HG03571 (cell line): ENCODE data around the gene RAD51D.
"Not testable (repeated sequence)": the region's sequence is repeated elsewhere in the genome, so short reads cannot be mapped to it uniquely, and the experiment has no call there.

Experiments
- ATAC-seq: cut with Tn5 transposase; IDR thresholded peaks from one replicate; pipeline ENCODE4 v1.9.1; 2021; ENCODE audit not compliant: unreplicated experiment

Gene RAD51D

GRCh38 chr17:35095741-35096140, 23.9 kb downstream of the RAD51D start:
- no peak for ATAC-seq

DNA sequence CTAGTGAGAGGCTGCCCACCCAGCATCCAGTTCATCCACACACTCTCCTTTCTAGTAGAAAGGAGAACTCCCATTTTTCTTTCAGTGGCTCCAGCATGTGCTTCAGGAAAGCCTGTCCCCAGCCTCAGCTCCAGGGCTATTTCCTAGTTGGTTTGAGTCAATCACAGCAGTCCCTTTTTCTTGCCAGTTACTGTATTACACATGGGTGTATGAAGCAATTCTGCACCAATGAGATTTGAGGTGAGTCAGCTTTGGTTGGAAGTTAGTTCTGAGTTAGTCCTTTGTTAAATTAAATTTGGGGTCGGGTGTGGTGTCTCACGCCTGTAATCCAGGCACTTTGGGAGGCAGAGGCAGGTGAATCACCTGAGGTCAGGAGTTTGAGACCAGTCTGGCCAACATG, 24.8 kb downstream of the RAD51D start:
- no peak for ATAC-seq

DNA sequence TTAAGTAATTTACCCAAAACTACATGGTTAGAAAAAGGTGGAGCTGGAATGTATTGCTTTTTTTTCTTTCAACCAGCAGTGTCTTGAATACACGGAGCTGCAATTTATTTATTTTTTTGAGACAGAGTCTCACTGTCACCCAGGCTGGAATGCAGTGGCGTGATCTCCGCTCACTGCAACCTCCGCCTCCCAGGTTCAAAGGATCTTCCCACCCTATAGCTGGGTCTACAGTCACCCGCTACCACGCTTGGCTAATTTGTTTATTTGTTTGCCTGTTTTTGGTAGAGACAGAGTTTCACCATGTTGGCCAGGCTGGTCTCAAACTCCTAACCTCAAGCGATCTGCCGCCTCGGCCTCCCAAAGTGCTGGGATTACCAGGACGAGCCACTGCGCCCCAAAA, 29.0 kb downstream of the RAD51D start:
- ATAC-seq = not testable (repeated sequence)

DNA sequence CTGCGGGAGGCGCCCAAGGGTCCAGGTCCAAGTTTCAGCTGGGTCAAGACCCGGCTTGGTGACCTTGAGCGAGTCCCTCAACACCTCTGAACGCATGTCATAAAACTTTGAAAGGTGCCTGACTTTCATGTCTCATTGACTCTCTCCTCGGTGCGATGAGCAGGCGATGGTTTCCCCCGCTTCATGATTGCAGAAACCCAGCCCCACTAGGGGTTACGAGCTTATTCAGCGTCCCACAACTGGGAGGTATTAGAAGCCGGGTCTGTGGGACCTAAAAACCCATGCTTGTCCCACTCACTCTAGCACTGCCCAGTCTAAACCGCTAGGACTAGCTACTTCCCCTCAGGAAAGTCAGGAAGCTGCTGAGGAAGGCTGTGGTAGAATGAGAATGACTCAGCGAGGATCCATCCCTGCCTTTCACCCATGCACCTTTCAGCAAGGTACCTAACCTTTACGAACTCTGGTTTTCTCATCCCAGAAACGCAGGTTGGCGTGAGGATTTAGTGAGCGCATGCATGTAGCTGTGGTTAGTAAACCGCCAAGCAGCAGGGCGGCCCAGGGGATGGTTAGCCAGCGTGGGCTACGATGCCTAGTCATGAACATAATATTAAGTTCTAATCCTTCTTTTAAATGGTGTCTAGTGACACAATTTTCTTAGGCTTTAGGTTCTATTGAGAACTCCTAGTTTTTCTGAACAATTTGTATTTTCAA, 29.9 kb downstream of the RAD51D start:
- peak; percentile 20 for ATAC-seq

DNA sequence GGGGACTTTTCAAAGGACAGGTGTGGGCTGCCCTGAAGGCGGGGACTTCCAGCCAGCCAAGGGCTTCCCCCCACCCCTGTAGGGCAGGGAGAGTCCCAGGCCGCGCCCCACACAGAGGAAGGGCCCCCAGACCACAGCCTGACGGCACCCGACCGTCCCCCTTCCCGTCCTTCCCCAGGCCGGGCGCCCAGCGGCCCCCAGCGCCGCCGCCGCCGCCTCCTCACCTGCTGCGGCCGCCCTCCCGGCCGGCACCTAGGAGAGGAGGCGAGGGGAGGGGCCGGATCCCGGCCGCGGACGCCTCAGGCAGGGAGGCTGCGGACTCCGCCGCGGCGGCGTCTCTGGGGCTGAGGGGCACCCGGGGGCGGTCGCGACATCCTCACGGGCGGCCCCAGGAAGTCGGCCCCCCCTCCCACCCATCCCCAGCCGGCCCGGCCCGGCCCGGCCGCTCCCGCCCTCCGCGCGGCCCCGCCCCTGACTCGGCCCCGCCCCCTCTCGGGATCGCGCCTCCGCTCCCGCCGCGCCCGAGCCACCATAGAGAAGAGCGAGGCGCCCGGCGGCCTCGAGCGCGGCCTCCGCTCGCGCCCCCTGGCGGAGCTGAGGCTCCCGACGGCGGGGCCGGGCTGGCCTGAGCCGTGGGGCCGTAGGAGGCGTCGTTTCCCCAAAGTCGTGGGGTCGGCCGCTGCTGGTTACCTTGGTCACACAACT, 30.6 kb downstream of the RAD51D start:
- ATAC-seq = peak; percentile 73

- no peak for ATAC-seq
Measured at GRCh38 chr17:35088356-35088880, 31.2 kb downstream of the RAD51D start.

DNA sequence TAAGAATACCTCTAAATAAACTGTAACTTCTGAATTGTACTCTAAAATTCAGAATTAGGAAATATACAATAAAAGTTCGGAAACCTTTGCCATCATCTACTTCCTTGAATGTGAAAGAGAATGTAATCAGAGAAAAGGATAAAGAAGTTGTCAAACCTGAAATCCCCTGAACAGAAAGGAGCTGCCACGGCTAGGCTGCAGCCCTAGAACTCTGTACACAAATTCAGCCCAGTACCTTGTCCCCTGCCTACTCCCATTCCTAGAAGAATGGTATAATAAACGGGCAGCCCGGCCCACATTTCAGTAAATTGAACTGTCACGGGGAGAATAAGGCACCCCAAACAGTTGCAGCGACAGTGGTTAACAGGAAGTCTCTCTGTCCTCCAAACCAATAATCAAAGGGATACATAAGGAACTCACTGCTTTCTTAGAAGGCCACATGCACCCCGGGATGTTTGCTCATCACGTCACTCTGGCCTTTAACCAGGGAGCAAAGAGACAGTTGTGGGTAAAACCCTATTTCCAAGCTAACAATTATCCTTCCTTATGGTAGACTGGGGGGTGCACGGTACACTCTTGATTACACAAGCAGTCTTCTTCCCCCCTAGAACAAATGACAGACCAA, 31.8 kb downstream of the RAD51D start:
- ATAC-seq = no peak

GRCh38 chr17:35086931-35087573, 32.6 kb downstream of the RAD51D start:
- ATAC-seq = no peak

DNA sequence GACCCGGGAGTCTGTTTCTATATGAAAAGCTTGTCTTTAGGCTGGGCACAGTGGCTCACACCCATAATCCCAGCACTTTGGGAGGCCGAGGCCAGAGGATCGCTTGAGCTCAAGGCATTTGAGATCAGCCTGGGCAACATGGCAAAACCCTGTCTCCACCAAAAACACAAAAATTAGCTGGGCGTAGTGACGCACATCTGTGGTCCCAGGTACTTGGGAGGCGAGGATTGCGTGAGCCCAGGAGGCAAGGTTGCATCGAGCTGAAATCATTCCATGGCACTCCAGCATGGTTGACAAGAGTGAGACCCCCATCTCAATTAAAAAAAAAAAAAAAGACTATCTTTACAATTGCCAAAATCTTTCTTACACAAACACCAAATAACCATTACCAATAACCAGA, 33.5 kb downstream of the RAD51D start:
- ATAC-seq = no peak

- ATAC-seq = no peak
Measured at GRCh38 chr17:35084987-35085386, 34.7 kb downstream of the RAD51D start.

GRCh38 chr17:35083071-35083470, 36.6 kb downstream of the RAD51D start:
- ATAC-seq = no peak

DNA sequence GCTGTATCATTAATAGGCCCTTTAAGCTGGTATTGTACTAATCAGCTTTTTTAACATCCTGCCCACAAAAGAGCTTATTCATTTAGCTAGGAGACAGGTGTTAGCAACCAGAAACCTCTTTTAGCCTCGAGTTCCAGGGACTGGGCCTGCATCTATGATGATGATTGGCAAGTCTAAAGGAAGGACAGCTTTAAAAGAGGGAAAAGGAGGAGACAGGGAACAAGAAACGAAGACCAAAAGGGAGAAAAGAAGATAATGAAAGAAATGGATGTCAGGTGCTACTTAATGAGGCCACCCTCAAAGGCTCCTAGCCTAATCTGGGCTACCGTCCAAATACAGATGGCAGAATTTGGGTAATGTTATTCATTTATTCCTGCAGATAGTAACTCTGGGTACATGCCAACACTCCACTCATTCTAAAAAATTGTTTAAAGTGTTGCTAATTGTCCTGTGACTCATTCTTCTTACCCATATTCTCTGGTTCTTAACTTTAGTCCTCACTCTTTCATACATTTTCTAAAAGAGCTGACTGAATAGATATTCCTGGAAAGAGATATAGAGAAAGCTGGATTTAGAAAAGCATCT, 37.5 kb downstream of the RAD51D start:
- ATAC-seq = no peak

DNA sequence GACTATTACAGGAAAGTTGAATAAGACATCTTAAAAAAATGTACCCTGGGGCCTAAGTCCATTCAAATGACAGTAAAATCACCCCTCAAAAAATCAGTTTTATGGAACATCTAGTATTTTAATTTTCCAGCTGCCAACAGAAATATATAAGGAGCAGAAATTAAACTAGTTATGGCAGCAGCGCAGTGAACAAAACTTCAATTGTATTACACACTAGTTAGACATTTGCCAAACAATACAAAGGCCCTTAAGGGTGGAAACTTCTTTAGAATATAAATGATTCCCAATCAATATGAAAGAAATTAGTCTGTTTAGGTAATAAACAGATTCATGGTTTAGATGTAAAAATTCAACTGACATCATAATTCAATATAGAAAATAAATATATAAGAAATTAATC, 38.0 kb downstream of the RAD51D start:
- no peak for ATAC-seq

DNA sequence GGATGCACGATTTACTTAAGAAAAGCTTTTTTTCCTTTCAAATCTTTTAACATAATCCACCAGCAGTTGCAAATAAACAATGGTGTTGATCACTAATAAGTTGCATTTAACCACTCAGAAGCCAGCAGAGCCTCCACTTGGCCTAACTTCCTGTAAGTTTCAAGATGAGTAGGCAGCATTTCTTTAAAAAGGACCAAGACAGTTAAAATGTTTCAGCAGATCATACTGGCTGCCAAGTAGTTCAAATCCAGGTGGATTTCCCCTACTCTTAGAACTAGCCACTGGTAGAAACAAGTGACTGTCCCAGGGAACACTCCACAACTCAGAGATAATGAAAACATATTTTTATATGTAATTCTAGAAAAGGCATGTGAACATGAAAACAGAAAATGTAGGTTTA, 39.1 kb downstream of the RAD51D start:
- no peak for ATAC-seq

- no peak for ATAC-seq
Measured at GRCh38 chr17:35079547-35080423, 39.9 kb downstream of the RAD51D start.

- no peak for ATAC-seq
Measured at GRCh38 chr17:35076874-35077273, 42.8 kb downstream of the RAD51D start.

DNA sequence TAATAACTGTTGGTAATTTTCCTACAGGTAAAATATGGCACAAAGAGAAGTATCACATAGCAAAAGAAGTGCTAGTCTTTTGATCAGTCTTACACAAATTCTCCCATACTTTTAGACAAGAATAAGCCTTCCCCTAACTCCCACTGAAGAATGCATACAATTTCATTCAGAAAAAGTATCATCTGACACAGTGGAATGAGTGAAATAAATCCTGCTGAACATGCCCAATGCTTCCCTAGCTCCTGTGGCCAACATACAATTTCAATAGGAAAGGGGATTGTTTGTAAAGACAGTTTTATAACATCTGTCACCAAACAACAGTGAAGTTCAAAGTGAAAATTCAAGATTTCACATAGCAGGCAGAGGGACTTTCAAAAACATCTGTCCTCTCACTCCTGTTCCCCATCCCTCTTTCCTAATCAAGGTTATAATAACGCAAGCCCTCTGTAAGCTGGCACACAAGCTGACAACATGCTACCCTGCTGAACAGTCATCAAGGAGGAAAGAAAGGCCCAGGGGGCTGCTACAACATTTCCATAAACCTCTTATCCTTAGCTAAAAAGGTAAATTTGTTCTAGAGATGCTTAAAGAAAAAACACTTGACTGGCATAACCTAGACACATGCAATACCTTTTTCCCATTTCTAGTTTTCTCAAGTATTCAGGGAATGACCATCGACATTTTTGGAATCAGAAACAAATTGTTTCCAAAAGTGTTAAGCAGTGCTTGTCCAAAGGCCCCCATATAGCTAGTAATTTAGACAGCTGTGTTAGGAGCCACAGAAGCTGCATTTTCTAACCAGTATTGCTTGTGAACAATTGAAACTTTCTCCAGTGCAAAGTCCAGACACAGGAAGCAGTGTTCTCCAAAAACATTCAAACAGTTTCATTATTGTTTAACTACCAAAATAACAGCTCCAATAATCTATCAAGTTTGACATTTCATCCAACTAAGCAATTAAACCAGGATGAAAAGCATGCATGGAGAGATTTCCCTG, 44.7 kb downstream of the RAD51D start:
- ATAC-seq = no peak

DNA sequence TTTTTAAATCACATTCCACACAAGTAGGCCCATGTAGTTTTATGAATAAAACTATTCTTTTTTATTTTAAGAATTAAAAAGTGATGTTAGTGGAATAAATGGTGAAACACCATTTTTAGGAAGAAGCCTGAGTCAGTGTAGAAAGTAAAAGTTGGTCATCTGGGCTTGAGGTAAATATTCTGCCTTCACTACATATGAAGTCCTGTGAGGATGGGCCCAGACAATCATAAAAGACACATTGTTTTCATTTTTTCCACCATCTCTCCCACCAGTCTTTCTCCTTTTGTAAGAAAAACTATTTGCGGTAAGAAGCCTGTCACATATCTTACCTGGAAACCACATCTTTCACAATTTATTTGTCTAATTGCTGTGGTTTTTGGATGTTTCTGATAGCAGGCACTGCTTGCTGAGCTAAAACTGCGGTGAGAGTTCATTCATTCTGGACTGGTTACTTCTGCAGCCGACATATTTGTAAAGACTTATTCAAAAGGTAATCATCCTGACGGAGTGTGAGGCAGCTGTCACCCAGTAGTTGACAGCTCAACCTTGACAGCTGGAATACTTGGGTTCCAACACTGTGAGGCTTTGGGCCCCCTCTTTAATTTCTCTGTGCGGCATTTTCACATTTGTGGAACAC, 45.6 kb downstream of the RAD51D start:
- no peak for ATAC-seq
